GM15510 (cell line): ENCODE measurements around the gene LENG9.

Source experiments
- POLR2A ChIP-seq: IDR thresholded peaks from 3 replicates; pipeline ENCODE4 v1.6.1; 2011; ENCODE audit warnings: borderline replicate concordance; ENCODE audit not compliant: insufficient read length; ENCODE audit errors: extremely low read depth

The LENG9 gene

GRCh38 chr19:54463531-54464043 is at the start of gene LENG9:
Gene LENG9 (minus strand): TSS chr19:54463778. CDS start chr19:54463526, 252 bp downstream.
- peak; percentile 77 for TF ChIP-seq POLR2A

GRCh38 chr19:54507824-54508223 is 44.2 kb upstream of the LENG9 start:
- no peak for TF ChIP-seq POLR2A

DNA sequence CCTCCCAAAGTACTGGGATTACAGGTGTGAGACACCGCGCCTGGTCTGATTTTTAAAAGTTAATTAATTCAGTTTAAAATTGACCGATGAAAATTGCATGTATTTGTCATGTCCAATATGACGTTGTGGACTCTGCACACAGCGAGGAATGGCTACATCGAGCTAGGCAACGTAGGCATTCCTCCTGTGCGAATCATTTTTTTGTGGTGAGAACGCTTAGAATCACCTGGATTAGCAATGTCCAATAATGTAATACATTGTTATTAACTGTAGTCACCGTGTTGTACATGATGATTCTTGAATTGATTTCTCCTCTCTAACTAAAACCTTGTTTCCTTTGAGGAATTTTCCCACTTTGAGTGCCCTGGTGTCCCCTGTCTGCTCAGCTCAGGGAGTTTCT is 42.5 kb upstream of the LENG9 start:
- TF ChIP-seq POLR2A: no peak

GRCh38 chr19:54502518-54503048 is 39.0 kb upstream of the LENG9 start, which contains the start of gene LAIR2:
Gene LAIR2 (plus strand): TSS chr19:54502831. CDS start chr19:54502919, 88 bp downstream.
- no peak for TF ChIP-seq POLR2A

- no peak for TF ChIP-seq POLR2A
Observed at GRCh38 chr19:54493967-54494585, 30.5 kb upstream of the LENG9 start.

DNA sequence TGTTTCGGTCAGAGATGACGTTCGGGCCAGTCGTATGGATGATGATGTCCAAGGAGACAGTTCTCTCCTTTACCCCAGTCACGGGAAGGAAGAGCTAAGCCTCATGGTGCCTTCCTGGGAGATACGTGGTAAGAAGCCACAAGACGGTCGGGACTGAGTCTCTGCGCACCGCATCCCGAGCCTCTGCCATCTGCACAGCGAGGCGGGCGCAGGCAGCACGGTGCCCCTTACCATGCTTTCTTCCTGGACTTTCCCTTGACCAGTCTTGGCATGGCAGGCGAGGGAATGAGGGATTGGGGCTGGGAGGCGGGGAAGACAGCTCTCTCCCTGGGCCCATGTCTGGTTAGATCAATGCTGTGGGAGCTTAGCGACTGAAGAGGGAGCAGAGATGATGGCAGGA is 29.0 kb upstream of the LENG9 start:
- TF ChIP-seq POLR2A: no peak

- TF ChIP-seq POLR2A: no peak
Observed at GRCh38 chr19:54489766-54490165, 26.2 kb upstream of the LENG9 start.

DNA sequence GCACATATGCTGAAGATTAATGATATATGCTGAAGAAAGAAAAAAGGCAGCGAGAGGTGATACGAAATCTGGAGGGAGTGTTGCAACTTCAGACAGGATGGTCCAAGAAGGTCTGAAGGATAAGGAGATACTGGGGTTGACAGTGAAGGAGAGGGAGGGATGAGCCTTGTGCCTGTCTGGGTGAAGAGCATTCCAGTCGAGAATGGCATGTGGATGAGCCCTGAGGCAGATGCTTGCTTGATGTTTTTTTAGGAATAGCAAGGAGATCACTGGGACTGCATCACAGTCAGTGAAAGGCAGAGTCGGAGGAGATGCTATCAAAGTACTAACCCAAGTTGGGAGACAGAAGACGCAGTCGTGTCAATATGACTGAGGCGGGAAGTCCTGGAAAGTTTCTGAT is 25.8 kb upstream of the LENG9 start:
- TF ChIP-seq POLR2A: no peak

DNA sequence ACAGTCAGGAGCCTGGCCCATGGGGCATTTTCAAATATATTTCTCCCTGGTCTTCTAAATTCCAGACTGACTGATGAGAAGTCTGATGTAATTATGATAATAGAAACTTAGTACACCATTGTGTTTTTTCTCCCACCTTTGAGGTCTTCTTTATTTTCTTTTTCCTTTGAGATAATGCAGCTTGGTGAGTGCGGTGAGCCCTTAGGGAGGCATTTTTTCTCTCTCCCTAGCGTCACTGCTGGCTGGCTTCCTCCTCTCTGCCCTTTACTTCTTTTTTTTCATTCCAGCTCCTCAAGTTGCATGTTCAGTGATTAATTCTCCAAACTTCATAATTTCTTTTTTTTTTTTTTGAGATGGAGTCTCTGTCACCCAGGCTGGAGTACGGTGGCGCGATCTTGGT is 22.3 kb upstream of the LENG9 start:
- TF ChIP-seq POLR2A: no peak

DNA sequence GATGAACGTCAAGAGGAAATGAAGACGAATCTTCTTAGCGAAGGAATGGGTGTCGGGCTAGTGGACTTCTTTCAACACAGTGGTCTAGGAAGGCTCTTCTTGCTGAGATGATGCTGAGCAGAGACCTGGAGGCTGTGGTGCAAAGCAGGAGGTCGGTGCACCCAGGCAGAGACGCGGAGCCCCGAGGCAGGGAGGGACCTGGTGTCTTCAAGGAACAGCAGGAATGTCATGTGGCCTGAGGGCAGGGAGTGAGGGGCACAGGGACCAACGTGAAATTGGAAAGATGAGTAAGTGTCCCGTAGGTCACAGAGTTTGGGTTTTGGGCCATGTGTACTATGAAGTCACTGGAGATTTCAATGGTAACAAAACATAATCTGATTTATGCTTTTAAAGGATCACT is 20.9 kb upstream of the LENG9 start:
- TF ChIP-seq POLR2A: no peak

DNA sequence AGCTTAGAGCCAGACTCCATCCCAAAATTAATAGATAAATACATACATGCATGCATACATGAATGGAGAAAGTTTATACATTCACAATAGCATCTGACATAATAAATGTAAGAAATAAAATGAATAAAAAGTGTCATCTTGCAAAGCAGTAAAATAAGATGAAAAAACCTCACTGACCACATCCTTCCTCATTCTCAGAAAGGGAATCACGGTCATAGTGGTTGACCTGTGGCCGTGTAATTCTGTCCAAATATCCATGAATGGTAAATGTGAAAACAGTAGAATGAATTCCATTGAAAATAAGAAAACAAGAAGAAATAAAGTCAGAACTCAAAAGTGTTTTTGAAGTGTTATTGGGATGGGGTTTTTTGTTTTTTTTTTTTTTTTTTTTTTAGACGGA is 19.3 kb upstream of the LENG9 start:
- no peak for TF ChIP-seq POLR2A

DNA sequence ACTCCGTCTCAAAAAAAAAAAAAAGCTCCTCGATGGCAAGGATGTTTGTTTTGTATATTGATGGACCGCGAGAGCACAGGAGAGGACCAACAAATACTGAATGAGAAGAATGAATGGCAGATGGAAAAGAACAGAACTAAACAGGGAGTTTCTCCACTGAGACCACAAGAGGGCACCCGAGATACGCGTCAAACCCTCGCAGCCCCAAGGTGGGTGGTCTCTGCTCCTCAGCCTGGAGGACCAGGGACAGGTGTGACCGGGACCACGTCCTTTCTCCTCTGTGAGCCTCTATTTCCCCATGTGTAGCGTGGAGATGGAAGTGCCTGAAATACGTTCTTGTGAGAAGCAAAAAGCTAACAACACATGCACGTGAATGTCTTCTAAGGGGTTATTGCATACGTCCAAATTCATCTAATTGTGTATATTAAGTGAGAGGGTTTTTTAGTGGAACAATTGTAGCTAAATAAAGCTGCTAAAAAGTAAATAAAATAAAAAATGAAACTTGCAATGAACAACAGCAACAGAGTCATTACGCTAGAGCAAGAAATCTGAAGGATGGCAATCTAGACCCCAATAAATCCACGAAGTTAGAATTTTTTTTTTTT is 17.9 kb upstream of the LENG9 start:
- TF ChIP-seq POLR2A: no peak

DNA sequence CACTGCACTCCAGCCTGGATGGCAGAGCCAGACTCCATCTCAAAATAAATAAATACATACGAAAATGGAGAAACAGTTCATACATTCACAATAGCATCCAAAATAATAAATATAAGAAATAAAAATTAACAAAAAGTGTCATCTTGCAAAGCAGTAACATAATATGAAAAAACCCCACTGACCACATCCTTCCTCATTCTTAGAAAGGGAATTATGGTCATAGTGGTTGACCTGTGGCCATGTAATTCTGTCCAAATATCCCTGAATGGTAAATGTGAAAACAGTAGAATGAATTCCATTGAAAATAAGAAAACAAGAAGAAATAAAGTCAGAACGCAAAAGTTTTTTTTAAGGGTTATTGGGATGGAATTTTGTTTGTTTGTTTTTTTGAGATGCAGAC is 16.5 kb upstream of the LENG9 start:
- TF ChIP-seq POLR2A: no peak

DNA sequence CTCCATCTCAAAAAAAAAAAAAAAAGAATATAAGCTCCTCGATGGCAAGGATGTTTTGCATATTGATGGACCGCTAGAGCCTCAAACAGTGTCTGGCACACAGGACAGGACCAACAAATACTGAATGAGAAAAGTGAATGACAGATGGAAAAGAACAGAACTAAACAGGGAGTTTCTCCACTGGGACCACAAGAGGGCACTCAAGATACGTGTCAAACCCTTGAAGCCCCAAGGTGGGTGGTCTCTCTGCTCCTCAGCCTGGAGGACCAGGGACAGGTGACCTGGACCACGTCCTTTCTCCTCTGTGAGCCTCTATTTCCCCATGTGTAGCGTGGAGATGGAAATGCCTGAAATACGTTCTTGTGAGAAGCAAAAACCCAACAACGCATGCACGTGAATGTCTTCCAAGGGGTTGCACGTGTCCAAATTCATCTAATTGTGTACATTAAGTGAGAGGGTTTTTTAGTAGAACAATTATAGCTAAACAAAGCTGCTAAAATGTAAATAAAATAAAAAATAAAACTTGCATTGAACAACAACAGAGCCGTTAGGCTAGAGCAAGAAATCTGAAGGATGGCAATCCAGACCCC is 15.2 kb upstream of the LENG9 start:
- TF ChIP-seq POLR2A: no peak

DNA sequence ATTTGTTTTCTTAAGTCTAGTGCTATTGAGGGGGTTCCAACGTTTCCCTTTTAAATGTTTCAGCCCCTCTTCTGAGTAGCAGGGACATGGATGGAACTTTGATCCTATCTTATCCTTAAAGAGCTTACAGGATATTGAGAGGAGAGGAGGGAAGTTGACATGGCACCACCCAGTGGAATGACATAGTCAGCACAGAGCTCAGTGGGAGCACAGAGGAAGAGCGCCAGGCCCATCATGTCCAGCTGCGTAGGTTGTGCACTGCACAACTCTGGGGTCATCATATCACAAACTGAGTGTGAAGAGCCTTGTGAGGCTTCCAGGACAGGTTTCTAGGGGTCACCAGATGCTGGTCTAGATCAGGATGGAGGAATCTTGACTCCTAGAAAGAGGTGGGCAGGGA is 14.1 kb upstream of the LENG9 start:
- no peak for TF ChIP-seq POLR2A

DNA sequence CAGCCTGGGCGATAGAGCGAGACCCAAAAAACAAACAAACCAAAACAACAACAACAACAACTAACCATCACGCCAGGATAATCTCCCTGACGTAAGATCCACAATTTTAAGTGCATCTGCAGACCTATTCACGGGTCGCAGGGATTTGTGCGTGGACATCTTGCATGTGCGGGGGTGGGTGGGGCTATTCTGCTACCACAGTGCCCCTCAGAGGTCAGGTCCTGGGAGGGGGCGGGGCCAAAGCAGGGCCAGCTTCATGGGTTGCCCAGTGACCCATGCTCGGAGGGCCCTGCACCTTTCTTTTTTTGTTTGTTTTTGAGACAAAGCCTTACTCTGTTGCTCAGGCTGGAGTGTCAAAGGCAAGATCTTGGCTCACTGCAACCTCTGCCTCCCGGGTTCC is 12.1 kb upstream of the LENG9 start:
- no peak for TF ChIP-seq POLR2A
